Muscle of leg (tissue), 11 donors: ENCODE data around the gene UVRAG. TPM values are rescaled to one million over a fixed set of nuclear protein-coding genes. Genes with fewer than 3 reads are reported as not detected.

Experiments used
- DNase-seq: peaks from one replicate; pipeline ENCODE4 v3.0.0; 2013
- H3K27ac ChIP-seq: one replicate; pipeline ENCODE4 v1.5.1; 2013; ENCODE audit warnings: mild to moderate bottlenecking, low read length, control low read depth
- H3K27me3 ChIP-seq: one replicate; pipeline ENCODE4 v1.6.1; 2013; ENCODE audit warnings: low read length; ENCODE audit not compliant: control insufficient read depth, insufficient read depth
- H3K36me3 ChIP-seq: one replicate; pipeline ENCODE4 v1.6.1; 2013; ENCODE audit warnings: low read length; ENCODE audit not compliant: control insufficient read depth, insufficient read depth
- H3K4me1 ChIP-seq: one replicate; pipeline ENCODE4 v1.6.1; 2013; ENCODE audit warnings: low read length; ENCODE audit not compliant: control insufficient read depth, insufficient read depth
- H3K4me3 ChIP-seq: one replicate; pipeline ENCODE4 v1.5.1; 2013; ENCODE audit warnings: low read length, control low read depth
- H3K9me3 ChIP-seq: replicated peaks from 2 replicates; pipeline ENCODE4 v1.6.1; 2013; ENCODE audit warnings: low read depth, low read length; ENCODE audit not compliant: control insufficient read depth
- WGBS: methylation state at CpG from one replicate; pipeline ENCODE4 v1.1.5; 2013; ENCODE audit warnings: missing lambda C conversion rate; ENCODE audit not compliant: insufficient coverage; 5-methylcytosine and 5-hydroxymethylcytosine counted together
- polyA plus RNA-seq, 8 donors: library from polyadenylated mRNA; unstranded; fragments of 120-200 nt; gene quantifications; one replicate each; pipeline versions ENCODE4 v1.2.1 to v1.2.3, GENCODE V29; 2013; ENCODE audit warnings: inconsistent platforms in 1 of 8, low replicate concordance in 1 of 8; ENCODE audit not compliant: insufficient read length in 8 of 8, insufficient read depth in 1 of 8
- total RNA-seq: library from RNA; stranded (reverse); fragments of 120-200 nt; gene quantifications from one replicate; pipeline ENCODE4 v1.2.4, GENCODE V29; 2013

Gene UVRAG
- total and polyA plus RNA-seq, 9 donors = 8.1 to 10.2 (median 9.1) TPM

- Histone ChIP-seq H3K9me3 (no peaks in the 10 kb centered on the region), H3K36me3 (no peaks in the 10 kb centered on the region), H3K4me3 (no peak overlapping the region), H3K27me3 (no peaks in the 10 kb centered on the region), H3K4me1 (peaks cover 4% of the 10 kb centered on the region), H3K27ac (no peak overlapping the region)
- no CpG with 5 or more reads among the region's 1 CpG for WGBS
- DNase-seq = no peak
These were observed 288.4 kb downstream of the UVRAG start for GRCh38 chr11:76103460-76103859.

- peaks cover 4% of the 10 kb centered on the region for H3K4me1 ChIP-seq
- WGBS = 88% methylated on average over 1 of the region's 7 CpGs
- H3K27me3 ChIP-seq = no peaks in the 10 kb centered on the region
- H3K9me3 ChIP-seq = no peaks in the 10 kb centered on the region
- H3K27ac ChIP-seq = no peak overlapping the region
- H3K36me3 ChIP-seq = no peaks in the 10 kb centered on the region
- no peak overlapping the region for H3K4me3 ChIP-seq
- no peak for DNase-seq
These were observed 289.3 kb downstream of the UVRAG start for GRCh38 chr11:76104285-76104684.

GRCh38 chr11:76105637-76106036 lies 290.6 kb downstream of the UVRAG start:
- Histone ChIP-seq H3K9me3 (no peaks in the 10 kb centered on the region), H3K4me1 (peaks cover 4% of the 10 kb centered on the region), H3K27ac (no peak overlapping the region), H3K27me3 (no peaks in the 10 kb centered on the region), H3K4me3 (no peak overlapping the region), H3K36me3 (no peaks in the 10 kb centered on the region)
- WGBS = no CpG with 5 or more reads among the region's 1 CpG
- DNase-seq = no peak

GRCh38 chr11:76107971-76108370 lies 293.0 kb downstream of the UVRAG start:
- H3K4me1 ChIP-seq = no peaks in the 10 kb centered on the region
- no peak overlapping the region for H3K27ac ChIP-seq
- no peaks in the 10 kb centered on the region for H3K9me3 ChIP-seq
- peak; percentile 80 for DNase-seq
- H3K36me3 ChIP-seq = no peaks in the 10 kb centered on the region
- no peak overlapping the region for H3K4me3 ChIP-seq
- WGBS = no CpG with 5 or more reads among the region's 3 CpGs
- no peaks in the 10 kb centered on the region for H3K27me3 ChIP-seq

- Histone ChIP-seq H3K4me3 (no peak overlapping the region), H3K4me1 (no peaks in the 10 kb centered on the region), H3K27ac (no peak overlapping the region), H3K9me3 (no peaks in the 10 kb centered on the region), H3K36me3 (peaks cover 5% of the 10 kb centered on the region), H3K27me3 (no peaks in the 10 kb centered on the region)
- no peak for DNase-seq
- WGBS = no CpG with 5 or more reads among the region's 2 CpGs
These were observed 299.2 kb downstream of the UVRAG start for GRCh38 chr11:76114238-76114637.

DNA sequence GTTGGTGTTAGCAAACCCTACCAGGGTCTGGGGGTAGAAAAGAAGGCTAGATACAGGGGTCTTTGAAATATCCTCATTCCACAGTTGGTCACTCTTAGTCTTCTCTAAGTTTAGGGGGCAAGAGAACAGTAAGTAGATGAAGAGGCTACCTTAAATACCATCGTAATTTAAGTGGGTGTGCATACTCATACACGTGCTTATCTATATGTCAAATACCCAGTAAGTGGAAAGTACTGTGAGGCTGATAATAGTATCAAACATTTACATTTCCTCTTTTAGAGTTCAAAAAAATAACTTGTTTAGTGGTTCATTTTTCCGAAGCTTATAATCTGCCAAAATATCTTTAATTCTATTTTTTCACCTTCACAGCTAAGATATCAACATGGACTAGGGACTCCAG lies 300.5 kb downstream of the UVRAG start:
- 80% methylated on average over 1 of the region's 3 CpGs for WGBS
- Histone ChIP-seq H3K36me3 (peaks cover 5% of the 10 kb centered on the region), H3K27ac (no peak overlapping the region), H3K4me3 (no peak overlapping the region), H3K4me1 (peaks cover 11% of the 10 kb centered on the region), H3K27me3 (no peaks in the 10 kb centered on the region), H3K9me3 (no peaks in the 10 kb centered on the region)
- DNase-seq = no peak

DNA sequence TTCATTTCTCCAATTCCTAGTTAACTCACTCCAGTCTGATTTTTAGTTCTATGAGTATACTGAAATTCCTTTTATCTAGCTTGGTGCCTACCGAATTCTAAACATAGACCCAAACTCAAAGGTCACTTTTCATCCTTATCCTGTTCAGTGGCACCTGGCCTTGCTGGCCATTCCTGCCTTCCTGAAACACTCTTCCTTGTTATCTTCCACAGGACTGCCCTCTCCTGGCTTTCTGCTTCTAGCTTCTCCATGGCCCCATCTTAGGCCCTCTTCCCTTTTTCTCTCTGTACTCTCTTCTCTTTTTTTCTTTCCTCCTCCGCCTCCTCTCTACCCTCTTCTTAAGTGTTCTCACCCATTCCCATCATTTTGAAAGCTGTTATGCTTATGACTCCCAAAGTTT lies 304.0 kb downstream of the UVRAG start:
- WGBS = 95% methylated on average over 2 of the region's 2 CpGs
- H3K4me3 ChIP-seq = no peak overlapping the region

GRCh38 chr11:76119779-76120178 lies 304.8 kb downstream of the UVRAG start:
- DNase-seq = peak; percentile 41
- Histone ChIP-seq H3K4me3 (no peak overlapping the region), H3K36me3 (peaks cover 5% of the 10 kb centered on the region), H3K27ac (peak overlapping the region; percentile 26), H3K27me3 (no peaks in the 10 kb centered on the region), H3K9me3 (no peaks in the 10 kb centered on the region), H3K4me1 (peaks cover 21% of the 10 kb centered on the region)
- WGBS = 40% methylated on average over 1 of the region's 4 CpGs

More for the DNA sequence above, 304.0 kb downstream of the UVRAG start:
- no peak for DNase-seq
- Histone ChIP-seq H3K27ac (no peak overlapping the region), H3K36me3 (peaks cover 5% of the 10 kb centered on the region), H3K27me3 (no peaks in the 10 kb centered on the region), H3K4me1 (peaks cover 21% of the 10 kb centered on the region), H3K9me3 (no peaks in the 10 kb centered on the region)

DNA sequence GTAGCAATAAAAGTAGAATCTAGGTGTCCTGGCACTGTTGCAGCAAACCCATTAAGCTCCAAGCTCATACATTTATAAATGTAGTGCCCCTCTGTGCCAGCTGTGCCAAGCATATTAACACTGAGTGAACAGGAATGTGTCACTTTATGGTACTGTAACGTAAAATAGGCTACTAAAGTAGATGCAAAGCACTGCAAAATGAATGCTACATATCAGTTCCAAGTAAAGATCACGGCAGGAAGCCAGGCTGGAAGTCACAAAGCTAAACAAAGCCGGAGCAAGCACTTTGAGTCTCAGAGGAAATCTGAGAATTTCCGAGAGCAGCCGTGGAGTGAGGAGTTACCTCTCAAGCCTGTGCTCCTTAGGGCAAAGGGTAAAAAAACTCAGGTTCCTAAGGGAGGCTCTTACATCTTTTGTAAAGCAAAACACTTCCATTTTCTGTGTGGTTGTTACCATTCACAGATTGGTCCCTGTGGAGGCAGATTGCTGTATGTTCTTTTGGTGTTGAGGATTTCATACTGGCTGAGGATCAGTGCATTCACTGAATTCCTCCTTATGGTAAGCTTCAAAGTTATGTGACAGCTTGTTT lies 305.6 kb downstream of the UVRAG start:
- peak; percentile 82 for DNase-seq
- peak overlapping the region; percentile 45 for H3K27ac ChIP-seq

GRCh38 chr11:76123248-76123647 lies 308.2 kb downstream of the UVRAG start:
- H3K36me3 ChIP-seq = no peaks in the 10 kb centered on the region
- peaks cover 21% of the 10 kb centered on the region for H3K4me1 ChIP-seq
- WGBS = 21% methylated on average over 3 of the region's 4 CpGs
- H3K4me3 ChIP-seq = no peak overlapping the region
- H3K9me3 ChIP-seq = no peaks in the 10 kb centered on the region
- peak; percentile 47 for DNase-seq
- no peak overlapping the region for H3K27ac ChIP-seq
- no peaks in the 10 kb centered on the region for H3K27me3 ChIP-seq

More for the DNA sequence above, 305.6 kb downstream of the UVRAG start:
- Histone ChIP-seq H3K4me3 (no peak overlapping the region), H3K36me3 (peaks cover 5% of the 10 kb centered on the region), H3K4me1 (peaks cover 21% of the 10 kb centered on the region), H3K9me3 (no peaks in the 10 kb centered on the region), H3K27me3 (no peaks in the 10 kb centered on the region)
- 0% methylated on average over 4 of the region's 5 CpGs for WGBS
